ENCODE data around the gene DDI2.

DNA sequence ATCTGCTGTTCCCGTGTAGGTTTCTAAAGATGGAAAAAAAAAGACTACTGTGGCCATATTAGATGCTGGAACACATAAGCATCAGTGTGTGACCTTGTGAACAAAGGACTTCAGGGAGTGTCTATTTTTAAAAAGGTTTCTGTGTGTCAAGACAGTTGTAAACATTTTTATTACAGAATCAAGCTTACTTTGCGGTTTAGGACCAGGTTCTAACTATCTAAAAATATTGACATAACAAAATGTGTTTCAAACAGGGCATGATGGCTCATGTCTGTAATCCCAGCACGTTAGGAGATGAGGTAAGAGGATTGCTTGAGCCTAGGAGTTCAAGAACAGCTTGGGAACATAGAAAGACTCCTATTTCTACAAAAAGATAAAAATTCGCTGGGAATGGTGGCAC lies 7.1 kb upstream of the DDI2 start:
- TF ChIP-seq, protein P1, sequence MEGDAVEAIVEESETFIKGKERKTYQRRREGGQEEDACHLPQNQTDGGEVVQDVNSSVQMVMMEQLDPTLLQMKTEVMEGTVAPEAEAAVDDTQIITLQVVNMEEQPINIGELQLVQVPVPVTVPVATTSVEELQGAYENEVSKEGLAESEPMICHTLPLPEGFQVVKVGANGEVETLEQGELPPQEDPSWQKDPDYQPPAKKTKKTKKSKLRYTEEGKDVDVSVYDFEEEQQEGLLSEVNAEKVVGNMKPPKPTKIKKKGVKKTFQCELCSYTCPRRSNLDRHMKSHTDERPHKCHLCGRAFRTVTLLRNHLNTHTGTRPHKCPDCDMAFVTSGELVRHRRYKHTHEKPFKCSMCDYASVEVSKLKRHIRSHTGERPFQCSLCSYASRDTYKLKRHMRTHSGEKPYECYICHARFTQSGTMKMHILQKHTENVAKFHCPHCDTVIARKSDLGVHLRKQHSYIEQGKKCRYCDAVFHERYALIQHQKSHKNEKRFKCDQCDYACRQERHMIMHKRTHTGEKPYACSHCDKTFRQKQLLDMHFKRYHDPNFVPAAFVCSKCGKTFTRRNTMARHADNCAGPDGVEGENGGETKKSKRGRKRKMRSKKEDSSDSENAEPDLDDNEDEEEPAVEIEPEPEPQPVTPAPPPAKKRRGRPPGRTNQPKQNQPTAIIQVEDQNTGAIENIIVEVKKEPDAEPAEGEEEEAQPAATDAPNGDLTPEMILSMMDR (IDR thresholded peaks at IDR 0.05): no peak
- no peak for TF ChIP-seq EZH2 (IDR thresholded peaks at IDR 0.05)
